Epithelial cell of esophagus (primary cell): ENCODE results near the gene FARS2.

Experiments
- DNase-seq: peaks from one replicate; pipeline ENCODE4 v3.0.0; 2010; ENCODE audit warnings: low read depth
- H3K4me3 ChIP-seq: 2 replicates; pipeline ENCODE4 v1.5.1; 2011; ENCODE audit warnings: mild to moderate bottlenecking, low read length, control low read depth
- TF ChIP-seq, protein P1 (sequence below): IDR thresholded peaks from 2 replicates; pipeline ENCODE4 v1.5.1; 2011; ENCODE audit warnings: low read depth, mild to moderate bottlenecking, low read length, control low read depth, inconsistent platforms; ENCODE audit not compliant: insufficient read depth; ENCODE audit errors: missing control alignments

Gene FARS2

DNA sequence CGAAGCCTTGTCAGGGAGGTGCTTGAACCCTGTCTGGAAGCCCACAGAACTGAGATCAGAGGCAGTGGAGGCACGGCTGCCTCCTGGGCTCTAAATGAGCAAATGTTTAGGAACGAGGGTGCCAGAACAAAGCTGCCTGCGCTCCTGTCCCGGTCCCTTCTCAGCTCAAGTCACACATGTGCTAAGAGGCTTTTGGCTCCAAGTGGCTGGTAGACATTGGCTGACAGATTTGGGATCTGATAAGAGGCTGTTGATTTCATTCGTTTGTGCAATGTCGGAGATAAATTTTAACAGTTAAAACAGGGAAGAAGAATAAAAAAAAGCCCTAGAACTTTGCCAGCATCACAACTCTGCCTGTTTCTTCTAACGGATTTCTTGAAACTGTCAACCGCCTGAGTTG, 553.6 kb downstream of the FARS2 start:
- DNase-seq: no peak
- H3K4me3 ChIP-seq: no peak overlapping the region
- TF ChIP-seq, protein P1, sequence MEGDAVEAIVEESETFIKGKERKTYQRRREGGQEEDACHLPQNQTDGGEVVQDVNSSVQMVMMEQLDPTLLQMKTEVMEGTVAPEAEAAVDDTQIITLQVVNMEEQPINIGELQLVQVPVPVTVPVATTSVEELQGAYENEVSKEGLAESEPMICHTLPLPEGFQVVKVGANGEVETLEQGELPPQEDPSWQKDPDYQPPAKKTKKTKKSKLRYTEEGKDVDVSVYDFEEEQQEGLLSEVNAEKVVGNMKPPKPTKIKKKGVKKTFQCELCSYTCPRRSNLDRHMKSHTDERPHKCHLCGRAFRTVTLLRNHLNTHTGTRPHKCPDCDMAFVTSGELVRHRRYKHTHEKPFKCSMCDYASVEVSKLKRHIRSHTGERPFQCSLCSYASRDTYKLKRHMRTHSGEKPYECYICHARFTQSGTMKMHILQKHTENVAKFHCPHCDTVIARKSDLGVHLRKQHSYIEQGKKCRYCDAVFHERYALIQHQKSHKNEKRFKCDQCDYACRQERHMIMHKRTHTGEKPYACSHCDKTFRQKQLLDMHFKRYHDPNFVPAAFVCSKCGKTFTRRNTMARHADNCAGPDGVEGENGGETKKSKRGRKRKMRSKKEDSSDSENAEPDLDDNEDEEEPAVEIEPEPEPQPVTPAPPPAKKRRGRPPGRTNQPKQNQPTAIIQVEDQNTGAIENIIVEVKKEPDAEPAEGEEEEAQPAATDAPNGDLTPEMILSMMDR: no peak

DNA sequence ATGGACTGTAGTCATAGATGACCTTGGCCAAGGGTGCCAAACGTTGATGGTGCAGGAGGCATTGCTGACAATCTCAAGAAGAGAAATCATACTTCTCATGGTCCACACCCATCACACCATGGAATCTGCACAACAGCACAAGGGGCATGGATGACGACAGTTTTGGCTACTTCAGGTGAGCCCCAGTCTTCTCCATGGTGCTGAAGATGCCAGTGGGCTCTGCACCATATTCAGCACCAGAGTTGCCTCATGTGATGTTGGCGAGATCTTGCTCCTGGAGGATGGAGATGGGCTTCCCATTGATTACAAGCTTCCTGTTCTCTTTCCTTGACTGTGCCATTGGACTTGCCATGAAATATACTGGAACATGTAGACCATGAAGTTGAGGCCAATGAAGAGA, 556.6 kb downstream of the FARS2 start:
- TF ChIP-seq, protein P1: no peak
- DNase-seq: no peak
- H3K4me3 ChIP-seq: no peak overlapping the region

DNA sequence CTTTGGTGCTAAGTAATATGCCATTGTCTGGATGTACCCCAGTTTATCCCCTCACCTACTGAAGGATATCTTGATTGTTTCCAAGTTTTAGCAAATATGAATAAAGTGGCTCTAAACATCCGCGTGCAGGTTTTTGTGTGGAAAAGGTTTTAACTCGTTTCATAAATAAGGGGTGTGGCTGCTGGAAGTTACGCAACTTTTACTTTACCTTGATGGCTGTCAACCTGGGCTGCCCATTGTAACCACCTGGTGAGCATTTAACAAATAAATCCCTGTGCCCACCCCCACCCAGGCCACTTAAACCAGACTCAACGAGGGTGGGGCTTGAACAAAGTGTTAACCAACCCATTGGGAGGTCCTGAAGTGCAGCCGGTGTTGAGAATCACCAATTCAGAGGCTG, 557.6 kb downstream of the FARS2 start:
- TF ChIP-seq, protein P1: no peak
- no peak for DNase-seq
- H3K4me3 ChIP-seq: no peak overlapping the region
